ENCODE measurements around the gene ZNF319.

DNA sequence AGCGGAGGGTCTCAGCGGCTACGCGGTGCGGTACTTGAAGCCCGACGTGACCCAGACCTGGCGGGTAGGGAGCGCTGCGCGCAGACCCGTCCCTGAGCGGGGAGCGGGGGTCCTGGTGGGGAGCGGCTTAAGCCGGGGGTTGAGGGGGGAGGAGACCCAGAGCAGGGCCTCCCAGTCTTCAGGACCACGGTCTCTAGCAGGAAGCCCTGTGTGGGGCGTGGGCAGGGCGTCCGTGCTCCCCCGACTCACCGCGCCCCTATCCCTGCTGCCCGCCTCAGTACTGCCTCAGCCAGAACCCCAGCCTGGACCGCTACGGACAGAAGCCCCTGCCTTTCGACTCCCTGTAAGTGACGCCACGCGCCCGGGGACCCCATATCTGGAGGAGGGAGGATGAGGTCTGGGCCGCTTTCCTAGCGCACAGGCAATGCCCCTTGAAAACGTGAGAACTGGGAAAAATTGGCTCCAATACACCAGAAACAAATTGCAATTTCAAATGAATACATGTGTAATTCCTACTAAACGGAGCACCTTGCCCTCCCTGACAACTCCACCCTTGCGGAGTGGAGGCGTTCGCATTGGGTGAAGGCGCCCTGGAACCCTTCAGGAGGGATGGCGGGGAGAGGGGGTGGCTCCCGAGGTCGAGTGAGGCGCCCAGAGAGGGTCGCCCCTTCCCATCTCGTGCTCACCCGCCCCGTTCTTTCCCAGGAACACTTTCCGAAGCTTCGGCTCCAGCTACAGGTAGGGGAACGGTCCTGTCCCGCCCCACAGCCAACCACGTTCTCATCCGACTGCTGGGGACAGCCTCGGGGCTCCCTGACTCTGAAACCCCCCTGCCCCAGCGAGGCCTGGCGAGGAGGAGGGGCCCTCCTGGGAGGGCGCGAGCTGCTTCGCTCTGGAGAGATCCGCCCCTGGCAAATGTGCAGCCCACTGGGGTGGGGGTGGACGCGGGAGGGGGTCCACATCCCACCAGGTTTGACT, 15.0 kb downstream of the ZNF319 start:
- TF ChIP-seq, protein P1, sequence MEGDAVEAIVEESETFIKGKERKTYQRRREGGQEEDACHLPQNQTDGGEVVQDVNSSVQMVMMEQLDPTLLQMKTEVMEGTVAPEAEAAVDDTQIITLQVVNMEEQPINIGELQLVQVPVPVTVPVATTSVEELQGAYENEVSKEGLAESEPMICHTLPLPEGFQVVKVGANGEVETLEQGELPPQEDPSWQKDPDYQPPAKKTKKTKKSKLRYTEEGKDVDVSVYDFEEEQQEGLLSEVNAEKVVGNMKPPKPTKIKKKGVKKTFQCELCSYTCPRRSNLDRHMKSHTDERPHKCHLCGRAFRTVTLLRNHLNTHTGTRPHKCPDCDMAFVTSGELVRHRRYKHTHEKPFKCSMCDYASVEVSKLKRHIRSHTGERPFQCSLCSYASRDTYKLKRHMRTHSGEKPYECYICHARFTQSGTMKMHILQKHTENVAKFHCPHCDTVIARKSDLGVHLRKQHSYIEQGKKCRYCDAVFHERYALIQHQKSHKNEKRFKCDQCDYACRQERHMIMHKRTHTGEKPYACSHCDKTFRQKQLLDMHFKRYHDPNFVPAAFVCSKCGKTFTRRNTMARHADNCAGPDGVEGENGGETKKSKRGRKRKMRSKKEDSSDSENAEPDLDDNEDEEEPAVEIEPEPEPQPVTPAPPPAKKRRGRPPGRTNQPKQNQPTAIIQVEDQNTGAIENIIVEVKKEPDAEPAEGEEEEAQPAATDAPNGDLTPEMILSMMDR (IDR thresholded peaks at IDR 0.05; ENCODE audit: poor library complexity, severe bottlenecking) = no peak
- TF ChIP-seq EP300 (conservative IDR thresholded peaks at IDR 0.05; ENCODE audit: poor library complexity, severe bottlenecking) (no peak), EZH2 (IDR thresholded peaks at IDR 0.05; ENCODE audit: borderline replicate concordance, insufficient read depth, low read length, poor library complexity, severe bottlenecking) (no peak)

Data from neural cell (in vitro differentiated cells).